Measurements from ENCODE around the gene UPK1A. TPM values are rescaled to one million over a fixed set of nuclear protein-coding genes. Genes with fewer than 3 reads are reported as not detected.

Gene UPK1A
- total RNA-seq, 2 donors from 2014 or later = 0.37 to 0.46 TPM

DNA sequence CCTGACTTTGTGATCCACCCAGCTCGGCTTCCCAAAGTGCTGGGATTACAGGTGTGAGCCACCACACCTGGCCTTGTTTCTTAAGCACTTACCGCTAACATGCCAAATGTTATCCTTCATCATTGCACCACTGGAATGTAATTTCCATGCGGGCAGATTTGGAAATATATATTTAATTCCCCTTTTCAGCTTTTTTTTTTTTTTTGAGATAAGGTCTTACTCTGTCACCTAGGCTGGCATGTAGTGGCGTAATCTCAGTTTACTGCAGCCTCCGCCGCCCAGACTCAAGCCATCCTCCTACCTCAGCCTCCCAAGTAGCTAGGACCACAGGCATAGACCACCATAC is 4.3 kb upstream of the UPK1A start:
- H3K4me3 Mint-ChIP-seq = no peak overlapping the region
- Histone ChIP-seq H3K4me1 (ENCODE audit: control insufficient read depth, insufficient read depth, low read length) (no peaks in the 10 kb centered on the region), H3K27ac (ENCODE audit: low read depth, low read length) (no peak overlapping the region), H3K27me3 (ENCODE audit: control insufficient read depth, insufficient read depth, low read length, poor library complexity, severe bottlenecking) (no peaks in the 10 kb centered on the region), H3K9me3 (ENCODE audit: control insufficient read depth, low read length) (no peaks in the 10 kb centered on the region), H3K4me3 (ENCODE audit: low read length) (no peak overlapping the region), H3K36me3 (ENCODE audit: control insufficient read depth, insufficient read depth, low read length) (peaks cover 16% of the 10 kb centered on the region), H3K9ac (ENCODE audit: extremely low read depth, low read length, poor library complexity, severe bottlenecking) (no peak overlapping the region)
- no peaks in the 10 kb centered on the region for H3K4me1 Mint-ChIP-seq
- no peak for TF ChIP-seq CTCF (conservative IDR thresholded peaks at IDR 0.05)
- no peaks in the 10 kb centered on the region for H3K9me3 Mint-ChIP-seq
- no peaks in the 10 kb centered on the region for H3K27me3 Mint-ChIP-seq (ENCODE audit: insufficient read depth)
- no peak overlapping the region for H3K27ac Mint-ChIP-seq
- no peak for DNase-seq
- WGBS, 2 experiments (ENCODE audit: insufficient coverage in 1 of 2, insufficient read length in 1 of 2) = 97 to 99% methylated on average over 2 to 6 of the region's 6 CpGs
- H3K36me3 Mint-ChIP-seq (ENCODE audit: low read depth) = peaks cover 67% of the 10 kb centered on the region

GRCh38 chr19:35663981-35664380 is 2.3 kb upstream of the UPK1A start:
- DNase-seq = no peak
- H3K36me3 Mint-ChIP-seq (ENCODE audit: low read depth) = peaks cover 50% of the 10 kb centered on the region
- H3K4me1 Mint-ChIP-seq = no peaks in the 10 kb centered on the region
- Histone ChIP-seq H3K27me3 (ENCODE audit: control insufficient read depth, insufficient read depth, low read length, poor library complexity, severe bottlenecking) (peaks cover under 1% of the 10 kb centered on the region), H3K4me1 (ENCODE audit: control insufficient read depth, insufficient read depth, low read length) (no peaks in the 10 kb centered on the region), H3K4me3 (ENCODE audit: low read length) (no peak overlapping the region), H3K27ac (ENCODE audit: low read depth, low read length) (no peak overlapping the region), H3K9me3 (ENCODE audit: control insufficient read depth, low read length) (no peaks in the 10 kb centered on the region), H3K36me3 (ENCODE audit: control insufficient read depth, insufficient read depth, low read length) (no peaks in the 10 kb centered on the region), H3K9ac (ENCODE audit: extremely low read depth, low read length, poor library complexity, severe bottlenecking) (no peak overlapping the region)
- WGBS, 2 experiments (ENCODE audit: insufficient coverage in 1 of 2, insufficient read length in 1 of 2) = 85 to 96% methylated on average over 3 of the region's 3 CpGs
- no peak overlapping the region for H3K27ac Mint-ChIP-seq
- TF ChIP-seq CTCF (conservative IDR thresholded peaks at IDR 0.05) = no peak
- H3K4me3 Mint-ChIP-seq = no peak overlapping the region
- no peaks in the 10 kb centered on the region for H3K9me3 Mint-ChIP-seq
- peaks cover 8% of the 10 kb centered on the region for H3K27me3 Mint-ChIP-seq (ENCODE audit: insufficient read depth)

- H3K36me3 Mint-ChIP-seq (ENCODE audit: low read depth) = peaks cover 46% of the 10 kb centered on the region
- H3K9me3 ChIP-seq (ENCODE audit: control insufficient read depth, low read length) = no peaks in the 10 kb centered on the region
- H3K4me1 ChIP-seq (ENCODE audit: control insufficient read depth, insufficient read depth, low read length) = no peaks in the 10 kb centered on the region
- no peak overlapping the region for H3K27ac ChIP-seq (ENCODE audit: low read depth, low read length)
- no peak for TF ChIP-seq CTCF (conservative IDR thresholded peaks at IDR 0.05)
- H3K4me3 Mint-ChIP-seq = no peak overlapping the region
- H3K4me3 ChIP-seq (ENCODE audit: low read length) = no peak overlapping the region
- H3K9ac ChIP-seq (ENCODE audit: extremely low read depth, low read length, poor library complexity, severe bottlenecking) = no peak overlapping the region
- H3K9me3 Mint-ChIP-seq = no peaks in the 10 kb centered on the region
- WGBS, 2 experiments (ENCODE audit: insufficient coverage in 1 of 2, insufficient read length in 1 of 2) = 94 to 95% methylated on average over 23 to 24 of the region's 24 CpGs
- H3K4me1 Mint-ChIP-seq = no peaks in the 10 kb centered on the region
- H3K36me3 ChIP-seq (ENCODE audit: control insufficient read depth, insufficient read depth, low read length) = no peaks in the 10 kb centered on the region
- peaks cover 12% of the 10 kb centered on the region for H3K27me3 ChIP-seq (ENCODE audit: control insufficient read depth, insufficient read depth, low read length, poor library complexity, severe bottlenecking)
- peaks cover 20% of the 10 kb centered on the region for H3K27me3 Mint-ChIP-seq (ENCODE audit: insufficient read depth)
- DNase-seq = no peak
- H3K27ac Mint-ChIP-seq = no peak overlapping the region
Measured at GRCh38 chr19:35665157-35665556, 1.2 kb upstream of the UPK1A start.

Measured in endodermal cell (in vitro differentiated cells).